Adipose tissue (tissue), 3 donors: Measurements from ENCODE around the gene RPL32. TPM values are rescaled to one million over a fixed set of nuclear protein-coding genes. Genes with fewer than 3 reads are reported as not detected.

ENCODE experiments used
- H3K27ac ChIP-seq: one replicate; pipeline ENCODE4 v1.5.1; 2013; ENCODE audit warnings: low read depth, low read length
- WGBS, 3 donors: extraction: QIAGEN DNeasy Blood & Tissue Kit; methylation state at CpG; one replicate each; pipeline ENCODE4 v1.1.7; 2013; 5-methylcytosine and 5-hydroxymethylcytosine counted together
- polyA plus RNA-seq, 3 donors: library from polyadenylated mRNA; stranded (reverse); fragments of 200-250 nt; gene quantifications; one replicate each; pipeline ENCODE4 v1.2.3, GENCODE V29; 2013
- donor health status: healthy with polysubstance abuse.
- donor health status: Bipolar disorder and iron deficiency.
- donor health status: healthy.

Gene RPL32
- polyA plus RNA-seq, 3 donors: 1,949 to 3,304 (median 2,810) TPM

- no peak overlapping the region for H3K27ac ChIP-seq
- 71 to 76% (median 74%) methylated on average over 13 of the region's 13 CpGs for WGBS, 3 donors
These were observed 3.0 kb downstream of the RPL32 start for GRCh38 chr3:12838179-12838965.

GRCh38 chr3:12837295-12837986 lies 3.9 kb downstream of the RPL32 start:
- WGBS, 3 donors: 61 to 79% (median 77%) methylated on average over 6 of the region's 6 CpGs
- H3K27ac ChIP-seq: no peak overlapping the region

GRCh38 chr3:12835052-12835665 lies 6.2 kb downstream of the RPL32 start:
- WGBS, 3 donors: 83 to 91% (median 89%) methylated on average over 6 of the region's 6 CpGs
- H3K27ac ChIP-seq: no peak overlapping the region

- WGBS, 3 donors: 78 to 87% (median 84%) methylated on average over 13 of the region's 13 CpGs
- no peak overlapping the region for H3K27ac ChIP-seq
These were observed 7.9 kb downstream of the RPL32 start for GRCh38 chr3:12833222-12834161.

GRCh38 chr3:12832350-12833221 lies 8.8 kb downstream of the RPL32 start:
- no peak overlapping the region for H3K27ac ChIP-seq
- WGBS, 3 donors: 76 to 83% (median 81%) methylated on average over 7 of the region's 7 CpGs

- WGBS, 3 donors: 81 to 82% (median 81%) methylated on average over 5 of the region's 5 CpGs
- H3K27ac ChIP-seq: no peak overlapping the region
These were observed 10.0 kb downstream of the RPL32 start for GRCh38 chr3:12831301-12831866.

- 87 to 90% (median 88%) methylated on average over 4 of the region's 4 CpGs for WGBS, 3 donors
- no peak overlapping the region for H3K27ac ChIP-seq
These were observed 10.6 kb downstream of the RPL32 start for GRCh38 chr3:12830785-12831156.

- 75 to 80% (median 76%) methylated on average over 17 of the region's 17 CpGs for WGBS, 3 donors
- no peak overlapping the region for H3K27ac ChIP-seq
These were observed 11.2 kb downstream of the RPL32 start for GRCh38 chr3:12829886-12830784.

GRCh38 chr3:12829404-12829803 lies 12.0 kb downstream of the RPL32 start:
- H3K27ac ChIP-seq: no peak overlapping the region
- WGBS, 3 donors: 83 to 96% (median 89%) methylated on average over 4 of the region's 4 CpGs

- H3K27ac ChIP-seq: no peak overlapping the region
- 89 to 96% (median 94%) methylated on average over 4 of the region's 4 CpGs for WGBS, 3 donors
These were observed 12.6 kb downstream of the RPL32 start for GRCh38 chr3:12828751-12829150.

GRCh38 chr3:12825156-12825555 lies 16.2 kb downstream of the RPL32 start:
- WGBS, 3 donors: 82 to 85% (median 85%) methylated on average over 8 of the region's 8 CpGs
- no peak overlapping the region for H3K27ac ChIP-seq

GRCh38 chr3:12824299-12824698 lies 17.1 kb downstream of the RPL32 start:
- H3K27ac ChIP-seq: no peak overlapping the region
- WGBS, 3 donors: 91 to 95% (median 92%) methylated on average over 7 of the region's 7 CpGs

GRCh38 chr3:12822725-12823373 lies 18.5 kb downstream of the RPL32 start:
- no peak overlapping the region for H3K27ac ChIP-seq
- WGBS, 3 donors: 44 to 67% (median 53%) methylated on average over 6 to 8 of the region's 8 CpGs

GRCh38 chr3:12818773-12819172 lies 22.6 kb downstream of the RPL32 start:
- 73 to 80% (median 76%) methylated on average over 5 of the region's 5 CpGs for WGBS, 3 donors
- no peak overlapping the region for H3K27ac ChIP-seq

- 91 to 93% (median 92%) methylated on average over 8 of the region's 8 CpGs for WGBS, 3 donors
These were observed 23.1 kb downstream of the RPL32 start for GRCh38 chr3:12818273-12818672.

GRCh38 chr3:12817343-12817710 lies 24.0 kb downstream of the RPL32 start:
- WGBS, 3 donors: 42 to 77% (median 56%) methylated on average over 14 to 16 of the region's 16 CpGs
- no peak overlapping the region for H3K27ac ChIP-seq

More at GRCh38 chr3:12818273-12818672, 23.1 kb downstream of the RPL32 start:
- no peak overlapping the region for H3K27ac ChIP-seq
